Panc1 (cell line): Measurements from ENCODE around the gene IQUB.

Experiments
- POLR2AphosphoS5 ChIP-seq: IDR thresholded peaks from 2 replicates; pipeline ENCODE4 v1.6.1; 2012; ENCODE audit warnings: mild to moderate bottlenecking, low read depth, low read length, moderate library complexity
- SIN3A ChIP-seq: IDR thresholded peaks from 2 replicates; pipeline ENCODE4 v1.6.1; 2012; ENCODE audit warnings: low read depth, mild to moderate bottlenecking, low read length, moderate library complexity, borderline replicate concordance; ENCODE audit not compliant: insufficient read depth
- TCF7L2 ChIP-seq: IDR thresholded peaks from 2 replicates; pipeline ENCODE4 v1.6.1; 2011; ENCODE audit warnings: mild to moderate bottlenecking, low read depth, low read length, inconsistent platforms
- TF ChIP-seq, protein P1 (sequence below): fragments of 450-650 bp; IDR thresholded peaks from 2 replicates; pipeline ENCODE4 v1.5.1; 2017; ENCODE audit warnings: mild to moderate bottlenecking
- TF ChIP-seq, protein P2 (sequence below), 2 experiments: IDR thresholded peaks; 2 replicates each; pipeline ENCODE4 v1.6.1; 2011 to 2012; ENCODE audit warnings: low read depth in 2 of 2, control low read depth in 1 of 2, low read length in 1 of 2, mild to moderate bottlenecking in 1 of 2, moderate library complexity in 1 of 2; ENCODE audit not compliant: insufficient read depth in 1 of 2

DNA sequence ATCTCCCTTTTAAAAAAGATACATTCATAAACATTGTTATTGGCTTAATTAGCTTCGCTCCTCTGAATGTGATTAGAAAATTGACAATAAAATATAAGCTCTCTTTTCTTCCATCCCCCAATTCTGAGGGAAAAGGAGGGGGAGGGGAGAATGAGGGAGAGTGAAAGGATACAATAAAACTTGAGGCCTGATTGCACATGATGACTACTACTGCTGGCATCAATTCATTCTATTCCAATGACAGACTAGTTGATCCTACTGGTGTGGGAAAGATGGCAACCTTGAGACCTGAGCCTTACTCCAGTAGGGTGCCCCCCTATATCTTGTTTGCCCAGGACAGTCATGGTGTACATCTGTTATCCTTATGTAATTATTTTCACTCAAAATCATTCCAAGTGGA is 4.5 kb upstream of the IQUB start:
- TF ChIP-seq, protein P1, sequence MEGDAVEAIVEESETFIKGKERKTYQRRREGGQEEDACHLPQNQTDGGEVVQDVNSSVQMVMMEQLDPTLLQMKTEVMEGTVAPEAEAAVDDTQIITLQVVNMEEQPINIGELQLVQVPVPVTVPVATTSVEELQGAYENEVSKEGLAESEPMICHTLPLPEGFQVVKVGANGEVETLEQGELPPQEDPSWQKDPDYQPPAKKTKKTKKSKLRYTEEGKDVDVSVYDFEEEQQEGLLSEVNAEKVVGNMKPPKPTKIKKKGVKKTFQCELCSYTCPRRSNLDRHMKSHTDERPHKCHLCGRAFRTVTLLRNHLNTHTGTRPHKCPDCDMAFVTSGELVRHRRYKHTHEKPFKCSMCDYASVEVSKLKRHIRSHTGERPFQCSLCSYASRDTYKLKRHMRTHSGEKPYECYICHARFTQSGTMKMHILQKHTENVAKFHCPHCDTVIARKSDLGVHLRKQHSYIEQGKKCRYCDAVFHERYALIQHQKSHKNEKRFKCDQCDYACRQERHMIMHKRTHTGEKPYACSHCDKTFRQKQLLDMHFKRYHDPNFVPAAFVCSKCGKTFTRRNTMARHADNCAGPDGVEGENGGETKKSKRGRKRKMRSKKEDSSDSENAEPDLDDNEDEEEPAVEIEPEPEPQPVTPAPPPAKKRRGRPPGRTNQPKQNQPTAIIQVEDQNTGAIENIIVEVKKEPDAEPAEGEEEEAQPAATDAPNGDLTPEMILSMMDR, result no peak
- TF ChIP-seq POLR2AphosphoS5 (no peak), TCF7L2 (no peak), SIN3A (no peak)
- TF ChIP-seq, protein P2, sequence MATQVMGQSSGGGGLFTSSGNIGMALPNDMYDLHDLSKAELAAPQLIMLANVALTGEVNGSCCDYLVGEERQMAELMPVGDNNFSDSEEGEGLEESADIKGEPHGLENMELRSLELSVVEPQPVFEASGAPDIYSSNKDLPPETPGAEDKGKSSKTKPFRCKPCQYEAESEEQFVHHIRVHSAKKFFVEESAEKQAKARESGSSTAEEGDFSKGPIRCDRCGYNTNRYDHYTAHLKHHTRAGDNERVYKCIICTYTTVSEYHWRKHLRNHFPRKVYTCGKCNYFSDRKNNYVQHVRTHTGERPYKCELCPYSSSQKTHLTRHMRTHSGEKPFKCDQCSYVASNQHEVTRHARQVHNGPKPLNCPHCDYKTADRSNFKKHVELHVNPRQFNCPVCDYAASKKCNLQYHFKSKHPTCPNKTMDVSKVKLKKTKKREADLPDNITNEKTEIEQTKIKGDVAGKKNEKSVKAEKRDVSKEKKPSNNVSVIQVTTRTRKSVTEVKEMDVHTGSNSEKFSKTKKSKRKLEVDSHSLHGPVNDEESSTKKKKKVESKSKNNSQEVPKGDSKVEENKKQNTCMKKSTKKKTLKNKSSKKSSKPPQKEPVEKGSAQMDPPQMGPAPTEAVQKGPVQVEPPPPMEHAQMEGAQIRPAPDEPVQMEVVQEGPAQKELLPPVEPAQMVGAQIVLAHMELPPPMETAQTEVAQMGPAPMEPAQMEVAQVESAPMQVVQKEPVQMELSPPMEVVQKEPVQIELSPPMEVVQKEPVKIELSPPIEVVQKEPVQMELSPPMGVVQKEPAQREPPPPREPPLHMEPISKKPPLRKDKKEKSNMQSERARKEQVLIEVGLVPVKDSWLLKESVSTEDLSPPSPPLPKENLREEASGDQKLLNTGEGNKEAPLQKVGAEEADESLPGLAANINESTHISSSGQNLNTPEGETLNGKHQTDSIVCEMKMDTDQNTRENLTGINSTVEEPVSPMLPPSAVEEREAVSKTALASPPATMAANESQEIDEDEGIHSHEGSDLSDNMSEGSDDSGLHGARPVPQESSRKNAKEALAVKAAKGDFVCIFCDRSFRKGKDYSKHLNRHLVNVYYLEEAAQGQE (IDR thresholded peaks at IDR 0.05; ENCODE audit: insufficient read depth in 1 of 2, low read depth in 2 of 2, low read length in 1 of 2), result no peak
